BJ (cell line): ENCODE results near the gene EHF. TPM values are rescaled to one million over a fixed set of nuclear protein-coding genes. Genes with fewer than 3 reads are reported as not detected.

ENCODE experiments used
- CTCF ChIA-PET: fragments of 350-600 bp; formaldehyde crosslinking; extraction: SDS; loops from one replicate; lab custom pipeline; 2021; ENCODE audit warnings: antibody characterized with exemption, inconsistent platforms; lab: Yijun Ruan, JAX
- POLR2A ChIA-PET: fragments of 300-600 bp; sonication (Branson Sonifier 250); formaldehyde crosslinking; extraction: SDS; loops from one replicate; lab custom pipeline; 2021; ENCODE audit warnings: antibody characterized with exemption; lab: Charles Lee
- DNase-seq: peaks from one replicate; pipeline ENCODE4 v3.0.0-alpha.2; 2011; ENCODE audit warnings: low read depth
- H3K27me3 ChIP-seq: 2 replicates; pipeline ENCODE4 v1.6.0; 2011; ENCODE audit warnings: low read length; ENCODE audit not compliant: control insufficient read depth, insufficient read depth
- H3K36me3 ChIP-seq: 2 replicates; pipeline ENCODE4 v1.5.1; 2011; ENCODE audit warnings: low read length; ENCODE audit not compliant: control insufficient read depth, insufficient read depth
- H3K4me3 ChIP-seq: 2 replicates; pipeline ENCODE4 v1.5.1; 2011; ENCODE audit warnings: low read depth, mild to moderate bottlenecking, control low read depth, low read length
- CTCF ChIP-seq: IDR thresholded peaks from 2 replicates; pipeline ENCODE4 v1.5.1; 2011; ENCODE audit warnings: low read depth, mild to moderate bottlenecking, control low read depth, inconsistent platforms, low read length, moderate library complexity; ENCODE audit not compliant: insufficient read depth
- polyA plus RNA-seq: library from polyadenylated mRNA; depleted of rRNA; stranded (reverse); fragments of >200 nt; gene quantifications from 2 replicates; pipeline ENCODE4 v1.2.3, GENCODE V29; 2011

The EHF gene
- polyA plus RNA-seq, 1 experiment, result not detected

GRCh38 chr11:34625576-34625975 lies 4.7 kb downstream of the EHF start:
- DNase-seq, result no peak
- no peaks in the 10 kb centered on the region for H3K36me3 ChIP-seq
- no peaks in the 10 kb centered on the region for H3K27me3 ChIP-seq
- no peak for TF ChIP-seq CTCF
- ChIA-PET CTCF (interaction anchor here (1.0 kb wide), 1 partner anchor 18 kb away, joined by 3 read pairs; no protein-coding TSS in a partner anchor), POLR2A (no interaction called here)
- no peak overlapping the region for H3K4me3 ChIP-seq

GRCh38 chr11:34626393-34626792 lies 5.5 kb downstream of the EHF start:
- TF ChIP-seq CTCF, result no peak
- DNase-seq, result no peak
- Histone ChIP-seq H3K4me3 (no peak overlapping the region), H3K27me3 (no peaks in the 10 kb centered on the region), H3K36me3 (no peaks in the 10 kb centered on the region)
- POLR2A ChIA-PET, result no interaction called here
- CTCF ChIA-PET, result interaction anchor here (0.7 kb wide), 1 partner anchor 629 kb away, joined by 3 read pairs; no protein-coding TSS in a partner anchor

GRCh38 chr11:34627197-34627596 lies 6.3 kb downstream of the EHF start:
- no peaks in the 10 kb centered on the region for H3K27me3 ChIP-seq
- no peak for DNase-seq
- ChIA-PET POLR2A (no interaction called here), CTCF (interaction anchor here (0.7 kb wide), 1 partner anchor 630 kb away, joined by 3 read pairs; no protein-coding TSS in a partner anchor)
- H3K36me3 ChIP-seq, result no peaks in the 10 kb centered on the region
- TF ChIP-seq CTCF, result no peak
- no peak overlapping the region for H3K4me3 ChIP-seq

- CTCF ChIA-PET, result no interaction called here
- Histone ChIP-seq H3K4me3 (no peak overlapping the region), H3K36me3 (no peaks in the 10 kb centered on the region), H3K27me3 (no peaks in the 10 kb centered on the region)
- POLR2A ChIA-PET, result no interaction called here
- no peak for TF ChIP-seq CTCF
- no peak for DNase-seq
Measured at GRCh38 chr11:34629711-34630110, 8.8 kb downstream of the EHF start.

- TF ChIP-seq CTCF, result no peak
- ChIA-PET POLR2A (no interaction called here), CTCF (no interaction called here)
- no peak for DNase-seq
- H3K4me3 ChIP-seq, result no peak overlapping the region
- H3K27me3 ChIP-seq, result no peaks in the 10 kb centered on the region
- H3K36me3 ChIP-seq, result no peaks in the 10 kb centered on the region
Measured at GRCh38 chr11:34630544-34630943, 9.7 kb downstream of the EHF start.
